Activated naive CD4-positive, alpha-beta T cell treated with anti-CD3 and anti-CD28 coated beads, Interleukin-2, amount 10 ng/mL, durations not matched to agents 7 days and 5 days (primary cell): ENCODE results near the gene SEMA4G.

Experiments used
- CTCF ChIA-PET: fragments of 350-600 bp; sonication (Branson Sonifier 250); formaldehyde crosslinking; loops from one replicate; lab custom pipeline; 2021; ENCODE audit warnings: antibody characterized with exemption; lab: Charles Lee
- DNase-seq: peaks from one replicate; pipeline ENCODE4 v3.0.0-alpha.2; 2020
- H3K27ac Mint-ChIP-seq: one replicate; pipeline ENCODE4 v1.8.0; 2021; ENCODE audit warnings: mild to moderate bottlenecking, moderate library complexity, mixed read lengths
- H3K27me3 Mint-ChIP-seq: one replicate; pipeline ENCODE4 v1.8.0; 2021; ENCODE audit warnings: mild to moderate bottlenecking, mixed read lengths
- H3K36me3 Mint-ChIP-seq: one replicate; pipeline ENCODE4 v1.8.0; 2021; ENCODE audit warnings: mixed read lengths
- H3K4me1 Mint-ChIP-seq: one replicate; pipeline ENCODE4 v1.8.0; 2021; ENCODE audit warnings: mixed read lengths
- H3K4me3 Mint-ChIP-seq: one replicate; pipeline ENCODE4 v1.8.0; 2021; ENCODE audit warnings: mild to moderate bottlenecking, moderate library complexity, mixed read lengths
- H3K9me3 Mint-ChIP-seq: one replicate; pipeline ENCODE4 v1.8.0; 2021; ENCODE audit warnings: mixed read lengths

The SEMA4G gene

DNA sequence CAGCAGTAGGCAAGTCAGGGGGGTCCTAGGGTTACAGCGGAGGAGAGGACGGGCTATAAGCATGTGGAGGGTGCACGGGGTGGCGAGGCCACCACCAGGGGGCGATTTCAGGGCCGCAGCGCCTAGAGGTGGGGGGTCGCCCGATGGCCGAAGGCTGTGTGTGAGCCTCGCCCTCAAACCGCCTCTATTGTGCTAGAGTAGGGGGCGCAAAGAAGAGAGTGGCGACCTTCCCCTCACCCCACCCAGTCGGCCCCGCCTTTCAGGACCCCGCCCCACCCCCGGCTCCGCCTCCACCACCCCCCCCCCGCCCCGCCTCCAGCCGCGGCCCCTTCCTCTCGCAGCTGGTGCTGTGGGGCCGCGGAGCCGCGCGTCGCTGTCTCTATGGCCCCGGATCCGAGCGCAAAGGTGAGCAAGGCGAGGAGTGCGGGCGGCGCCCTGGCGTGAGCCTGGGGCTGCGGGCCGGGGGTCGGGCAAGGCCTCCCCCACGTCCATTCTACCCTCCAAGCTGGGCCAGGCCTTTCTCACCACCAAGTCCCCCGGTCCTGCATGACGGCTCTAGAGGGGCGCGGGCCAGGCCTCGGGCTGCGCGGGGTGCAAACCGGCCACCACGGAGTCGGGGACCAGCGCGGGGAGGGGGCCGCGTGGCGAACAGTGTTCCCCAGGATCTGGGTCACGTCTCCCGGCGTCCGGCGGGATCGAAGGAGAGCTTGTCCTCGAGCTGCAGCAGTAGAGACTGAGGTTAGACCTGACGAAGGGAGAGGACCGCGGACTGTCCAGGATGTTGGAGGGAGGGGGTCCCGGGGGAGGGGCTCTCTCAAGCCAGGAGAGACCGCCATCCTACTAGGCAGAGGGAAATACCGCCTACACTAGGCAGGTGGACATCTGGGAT, at the start of gene SEMA4G:
Gene SEMA4G, plus strand, starts transcription at position 318 of the 889 bp plus-strand sequence. CDS start 3,409 bp downstream, outside the sequence.
- Mint-ChIP-seq H3K36me3 (peaks cover 2% of the 10 kb centered on the region), H3K4me3 (peak within 1 kb of the TSS; percentile 56), H3K27me3 (peaks cover 35% of the 10 kb centered on the region), H3K9me3 (no peaks in the 10 kb centered on the region), H3K4me1 (peaks cover 14% of the 10 kb centered on the region), H3K27ac (no peak within 1 kb of the TSS)
- peak; percentile 66 for DNase-seq
- CTCF ChIA-PET, result interaction anchor here (0.9 to 1.4 kb wide), 5 partner anchors 11 to 46 kb away, joined by 3 to 7 read pairs (median 4); no protein-coding TSS in a partner anchor

DNA sequence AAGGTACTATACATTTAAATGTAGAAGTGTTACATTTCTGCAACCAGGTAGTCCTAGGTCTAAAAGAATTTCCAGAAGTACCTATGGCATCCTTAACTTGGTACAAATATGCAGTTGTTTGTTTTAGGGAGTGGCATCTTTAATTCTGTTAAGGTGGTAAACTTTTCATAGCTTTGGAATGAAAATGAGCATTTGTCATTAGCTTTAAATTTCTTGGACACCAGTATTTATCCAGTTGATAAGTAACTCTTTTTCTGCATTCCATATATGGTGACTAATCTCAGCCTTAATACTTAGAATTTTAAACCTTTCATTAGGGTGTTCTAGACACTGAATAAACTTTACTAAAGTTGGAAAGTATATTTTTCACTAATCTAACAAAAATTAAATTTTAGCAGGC, 45.7 kb upstream of the SEMA4G start:
- no peak for DNase-seq
- CTCF ChIA-PET, result interaction anchor here (0.6 to 3.1 kb wide), 2 partner anchors 11 to 93 kb away, joined by 3 to 10 read pairs; no protein-coding TSS in a partner anchor
- H3K27ac Mint-ChIP-seq, result no peak overlapping the region
- H3K4me3 Mint-ChIP-seq, result no peak overlapping the region
- no peaks in the 10 kb centered on the region for H3K27me3 Mint-ChIP-seq
- H3K9me3 Mint-ChIP-seq, result no peaks in the 10 kb centered on the region
- no peaks in the 10 kb centered on the region for H3K4me1 Mint-ChIP-seq
- peaks cover 53% of the 10 kb centered on the region for H3K36me3 Mint-ChIP-seq

- H3K36me3 Mint-ChIP-seq, result peaks cover 49% of the 10 kb centered on the region
- no peak for DNase-seq
These were observed 42.0 kb upstream of the SEMA4G start for GRCh38 chr10:100927266-100927665.

DNA sequence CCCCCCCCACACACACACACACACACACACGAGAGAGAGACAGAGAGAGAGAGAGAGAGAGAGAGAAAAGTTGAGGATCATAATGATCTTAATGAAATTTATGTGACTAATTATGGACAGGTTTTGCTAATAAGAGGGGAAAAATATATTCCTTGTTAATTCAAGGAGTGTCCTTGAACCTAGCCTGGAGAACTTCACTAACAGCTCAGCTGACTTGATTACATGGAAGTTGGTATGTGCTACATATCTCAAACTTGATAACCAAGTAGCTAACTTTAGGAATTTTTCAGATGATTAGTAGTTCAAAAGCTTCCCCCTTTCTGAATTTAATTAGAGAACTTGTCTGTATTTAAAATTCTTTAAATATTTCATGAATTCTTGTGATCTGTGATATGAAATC, 41.3 kb upstream of the SEMA4G start:
- Mint-ChIP-seq H3K9me3 (no peaks in the 10 kb centered on the region), H3K27me3 (no peaks in the 10 kb centered on the region), H3K4me3 (no peak overlapping the region), H3K36me3 (peaks cover 52% of the 10 kb centered on the region), H3K4me1 (no peaks in the 10 kb centered on the region), H3K27ac (no peak overlapping the region)
- CTCF ChIA-PET, result no interaction called here
- no peak for DNase-seq

More at GRCh38 chr10:100927266-100927665, 42.0 kb upstream of the SEMA4G start:
- Mint-ChIP-seq H3K27me3 (no peaks in the 10 kb centered on the region), H3K27ac (no peak overlapping the region), H3K9me3 (no peaks in the 10 kb centered on the region), H3K4me1 (no peaks in the 10 kb centered on the region), H3K4me3 (no peak overlapping the region)
- CTCF ChIA-PET, result no interaction called here

- no peak overlapping the region for H3K27ac Mint-ChIP-seq
- H3K36me3 Mint-ChIP-seq, result peaks cover 42% of the 10 kb centered on the region
- no peak for DNase-seq
- H3K27me3 Mint-ChIP-seq, result no peaks in the 10 kb centered on the region
- H3K4me1 Mint-ChIP-seq, result no peaks in the 10 kb centered on the region
- CTCF ChIA-PET, result no interaction called here
- no peak overlapping the region for H3K4me3 Mint-ChIP-seq
- H3K9me3 Mint-ChIP-seq, result no peaks in the 10 kb centered on the region
These were observed 38.9 kb upstream of the SEMA4G start for GRCh38 chr10:100930368-100930767.

DNA sequence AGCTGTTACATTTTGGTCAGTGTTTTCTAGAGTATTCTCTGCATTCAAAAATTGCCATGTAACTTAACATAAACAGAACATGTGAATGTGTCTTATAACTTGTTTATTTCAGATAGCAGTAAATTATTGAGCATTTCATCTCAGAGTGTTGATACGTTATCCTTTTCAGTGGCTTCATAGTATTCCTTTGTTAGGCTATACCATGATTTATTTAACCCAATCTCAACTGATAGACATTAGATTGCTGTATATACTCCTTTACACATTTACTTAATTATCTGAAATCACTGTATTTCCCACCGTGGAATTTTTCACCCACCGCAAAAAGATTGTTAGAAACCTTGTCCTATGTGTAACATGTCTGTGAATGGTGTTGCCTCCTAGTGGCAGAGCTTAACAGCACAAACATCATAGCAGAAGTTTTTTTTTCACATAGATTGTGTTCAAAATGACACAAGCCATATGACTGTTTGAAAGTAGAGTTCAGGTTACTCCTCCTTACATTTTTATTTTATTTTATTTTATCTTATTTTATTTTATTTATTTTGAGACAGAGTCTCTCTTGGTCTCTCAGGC, 35.1 kb upstream of the SEMA4G start:
- H3K27me3 Mint-ChIP-seq, result no peaks in the 10 kb centered on the region
- CTCF ChIA-PET, result interaction anchor here (0.9 to 1.7 kb wide), 8 partner anchors 8 to 35 kb away, joined by 3 to 10 read pairs (median 4); partner anchors contain the start of gene SEMA4G
- H3K27ac Mint-ChIP-seq, result no peak overlapping the region
- no peaks in the 10 kb centered on the region for H3K4me1 Mint-ChIP-seq
- DNase-seq, result no peak
- no peaks in the 10 kb centered on the region for H3K9me3 Mint-ChIP-seq
- H3K4me3 Mint-ChIP-seq, result no peak overlapping the region
- peaks cover 34% of the 10 kb centered on the region for H3K36me3 Mint-ChIP-seq

DNA sequence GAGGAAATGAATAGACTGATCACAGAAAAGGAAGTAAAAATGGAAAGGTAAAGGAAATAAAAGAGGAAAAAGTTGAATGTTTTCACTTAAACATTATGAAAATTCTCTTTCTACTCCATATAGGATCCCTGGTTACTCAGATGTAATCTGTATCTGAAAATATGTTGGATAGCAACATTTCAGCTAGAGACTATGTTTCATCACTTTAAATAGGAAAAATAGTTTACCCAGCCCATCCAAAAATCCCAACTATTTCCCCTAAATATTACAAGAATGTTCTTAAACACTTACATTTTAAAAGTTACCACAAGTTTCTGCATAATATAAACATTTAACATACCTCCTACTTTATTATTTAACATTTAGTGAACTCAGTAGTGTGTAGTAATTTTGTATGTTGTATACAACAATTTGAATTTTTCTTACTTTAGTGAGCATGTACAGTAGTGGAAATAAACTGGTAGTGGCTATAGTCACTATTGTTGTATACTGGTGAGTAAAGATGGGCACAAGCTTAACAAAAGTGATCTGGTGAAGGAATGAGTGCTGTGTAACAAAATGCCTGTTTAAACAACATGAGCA, 29.4 kb upstream of the SEMA4G start:
- DNase-seq, result no peak
- Mint-ChIP-seq H3K36me3 (peaks cover 37% of the 10 kb centered on the region), H3K4me1 (peaks cover 21% of the 10 kb centered on the region), H3K27me3 (no peaks in the 10 kb centered on the region), H3K4me3 (no peak overlapping the region), H3K9me3 (no peaks in the 10 kb centered on the region), H3K27ac (no peak overlapping the region)
- CTCF ChIA-PET, result no interaction called here

- Mint-ChIP-seq H3K9me3 (no peaks in the 10 kb centered on the region), H3K27ac (no peak overlapping the region), H3K36me3 (peaks cover 50% of the 10 kb centered on the region), H3K27me3 (no peaks in the 10 kb centered on the region), H3K4me3 (no peak overlapping the region), H3K4me1 (peaks cover 23% of the 10 kb centered on the region)
- CTCF ChIA-PET, result interaction anchor here (1.8 kb wide), 1 partner anchor 8 kb away, joined by 6 read pairs; no protein-coding TSS in a partner anchor
- DNase-seq, result no peak
These were observed 27.1 kb upstream of the SEMA4G start for GRCh38 chr10:100942229-100942628.

DNA sequence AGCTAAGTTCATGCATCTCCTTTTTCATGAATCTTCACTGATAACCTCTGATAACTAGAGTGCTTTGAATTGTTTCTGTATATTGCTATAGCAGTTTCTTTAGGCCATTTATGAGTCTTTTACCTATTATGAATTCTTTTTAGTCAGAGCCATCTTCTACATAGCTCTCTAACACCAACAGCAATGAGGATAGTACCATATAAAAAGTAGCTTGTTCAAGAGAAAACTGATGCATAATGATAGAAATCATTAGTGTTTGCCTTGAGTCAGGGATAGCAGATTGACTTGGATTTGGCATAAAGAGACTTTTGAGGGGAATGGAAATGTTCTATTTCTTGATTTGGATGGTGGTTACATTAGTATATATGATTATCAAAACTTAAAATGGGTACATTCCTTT, 25.8 kb upstream of the SEMA4G start:
- Mint-ChIP-seq H3K27ac (peak overlapping the region; percentile 82), H3K36me3 (peaks cover 47% of the 10 kb centered on the region), H3K4me3 (no peak overlapping the region), H3K4me1 (peaks cover 23% of the 10 kb centered on the region), H3K27me3 (no peaks in the 10 kb centered on the region), H3K9me3 (no peaks in the 10 kb centered on the region)
- CTCF ChIA-PET, result interaction anchor here (1.8 kb wide), 1 partner anchor 10 kb away, joined by 6 read pairs; no protein-coding TSS in a partner anchor
- DNase-seq, result no peak

GRCh38 chr10:100945754-100946153, 23.6 kb upstream of the SEMA4G start:
- Mint-ChIP-seq H3K27ac (no peak overlapping the region), H3K4me3 (no peak overlapping the region)
- CTCF ChIA-PET, result interaction anchor here (1.0 kb wide), 1 partner anchor 9 kb away, joined by 3 read pairs; no protein-coding TSS in a partner anchor

GRCh38 chr10:100948916-100949315, 20.4 kb upstream of the SEMA4G start:
- peaks cover 32% of the 10 kb centered on the region for H3K36me3 Mint-ChIP-seq
- H3K27me3 Mint-ChIP-seq, result no peaks in the 10 kb centered on the region
- H3K9me3 Mint-ChIP-seq, result no peaks in the 10 kb centered on the region
- no peak overlapping the region for H3K4me3 Mint-ChIP-seq
- no peak overlapping the region for H3K27ac Mint-ChIP-seq
- CTCF ChIA-PET, result no interaction called here
- no peak for DNase-seq
- peaks cover 8% of the 10 kb centered on the region for H3K4me1 Mint-ChIP-seq

More at GRCh38 chr10:100945754-100946153, 23.6 kb upstream of the SEMA4G start:
- no peak for DNase-seq
- no peaks in the 10 kb centered on the region for H3K9me3 Mint-ChIP-seq
- peaks cover 43% of the 10 kb centered on the region for H3K36me3 Mint-ChIP-seq
- peaks cover 23% of the 10 kb centered on the region for H3K4me1 Mint-ChIP-seq
- H3K27me3 Mint-ChIP-seq, result no peaks in the 10 kb centered on the region

DNA sequence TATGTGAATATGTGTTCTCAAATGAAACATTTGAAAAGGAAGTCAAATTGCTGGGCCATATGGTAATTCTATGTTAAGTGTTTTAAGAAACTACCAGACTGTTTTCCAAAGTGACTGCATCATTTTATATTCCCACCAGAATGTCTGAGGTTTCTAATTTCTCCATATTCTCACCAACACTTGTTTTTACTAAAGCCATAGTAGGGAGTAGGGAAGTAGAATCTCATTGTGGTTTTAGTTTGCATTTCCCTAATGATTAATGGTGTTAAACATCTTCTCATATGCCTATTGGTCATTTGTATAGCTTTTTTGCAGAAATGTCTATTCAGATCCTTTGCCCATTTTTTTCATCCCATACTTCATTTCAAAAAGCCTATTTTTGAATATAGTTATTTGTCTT, 9.1 kb upstream of the SEMA4G start:
- Mint-ChIP-seq H3K4me1 (peaks cover 10% of the 10 kb centered on the region), H3K9me3 (no peaks in the 10 kb centered on the region), H3K27ac (no peak overlapping the region), H3K4me3 (no peak overlapping the region), H3K36me3 (peaks cover 35% of the 10 kb centered on the region), H3K27me3 (no peaks in the 10 kb centered on the region)
- CTCF ChIA-PET, result no interaction called here
- no peak for DNase-seq

DNA sequence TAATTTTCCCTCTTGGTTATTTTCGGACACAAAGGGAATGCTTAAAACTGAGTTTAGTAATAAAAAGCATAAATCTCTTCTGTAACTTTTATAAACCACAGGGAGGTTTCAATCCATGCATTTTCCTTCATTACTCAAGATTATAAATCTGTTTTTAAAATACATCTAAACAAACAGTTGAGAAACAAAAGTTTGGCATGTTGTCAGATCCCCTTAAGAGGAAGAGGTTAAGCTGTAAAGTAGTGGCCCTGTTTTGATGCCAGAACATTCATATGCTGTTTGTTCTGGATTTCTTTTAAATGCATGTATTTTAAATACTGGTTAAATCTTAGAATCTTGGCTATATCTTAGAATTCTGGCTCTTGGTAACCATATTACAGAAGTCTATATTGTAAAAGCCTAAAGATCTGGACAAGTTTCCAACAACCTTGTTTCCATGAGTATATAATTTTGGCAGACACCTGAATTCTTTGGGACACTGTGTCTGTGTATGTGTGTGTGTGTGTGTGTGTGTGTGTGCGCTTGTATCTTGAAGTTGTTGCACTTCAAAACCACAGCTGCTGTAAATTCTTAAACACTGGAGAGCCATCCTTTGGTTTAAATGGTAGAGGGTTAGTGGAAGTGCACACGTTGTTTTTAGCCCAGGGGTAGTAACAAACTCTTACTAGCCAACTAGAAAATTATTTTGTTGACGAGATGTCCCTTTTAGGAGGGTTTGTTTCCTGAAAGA, 6.8 kb upstream of the SEMA4G start:
- H3K36me3 Mint-ChIP-seq, result peaks cover 30% of the 10 kb centered on the region
- no peak for DNase-seq
- H3K27ac Mint-ChIP-seq, result no peak overlapping the region
- no peaks in the 10 kb centered on the region for H3K27me3 Mint-ChIP-seq
- no peak overlapping the region for H3K4me3 Mint-ChIP-seq
- no peaks in the 10 kb centered on the region for H3K4me1 Mint-ChIP-seq
- no peaks in the 10 kb centered on the region for H3K9me3 Mint-ChIP-seq
- CTCF ChIA-PET, result interaction anchor here (0.5 kb wide), 1 partner anchor 18 kb away, joined by 4 read pairs; no protein-coding TSS in a partner anchor
